Measurements from ENCODE around the gene ZNF334. TPM values are rescaled to one million over a fixed set of nuclear protein-coding genes. Genes with fewer than 3 reads are reported as not detected.
A peak's percentile ranks its signal among the peaks of the same experiment; 100 is the strongest.

The ZNF334 gene
- 12.6 and 19.7 TPM in 2 replicates for total RNA-seq (ENCODE audit: low replicate concordance)
- long read RNA-seq, transcript ZNF334-201 (5 exons, 3,890 nt) = major isoform, 10 of 28 reads
- long read RNA-seq, partial matches to known transcripts = 5 of 28 reads
- long read RNA-seq, other reads (novel, unspliced or antisense) = 13 of 28 reads

- H3K36me3 Mint-ChIP-seq = peaks cover 35% of the 10 kb centered on the region
- peak within 1 kb of the TSS; percentile 95 for H3K4me3 Mint-ChIP-seq
- TF ChIP-seq CTCF (conservative IDR thresholded peaks at IDR 0.05) = no peak
- H3K4me1 Mint-ChIP-seq (ENCODE audit: unreplicated experiment) = no peaks in the 10 kb centered on the region
- peak; percentile 76 for DNase-seq (ENCODE audit: extremely low spot score, unreplicated experiment)
- peaks cover 12% of the 10 kb centered on the region for H3K27me3 Mint-ChIP-seq
- H3K9me3 Mint-ChIP-seq = peaks cover 9% of the 10 kb centered on the region
- H3K27ac Mint-ChIP-seq = peak within 1 kb of the TSS; percentile 76
Measured at GRCh38 chr20:46512943-46513844, at the start of gene ZNF334. TSS of gene ZNF334 (minus strand) at chr20:46513559. CDS start at chr20:46512102, 1,457 bp downstream.

- no peaks in the 10 kb centered on the region for H3K9me3 Mint-ChIP-seq
- H3K27ac Mint-ChIP-seq = no peak overlapping the region
- H3K4me3 Mint-ChIP-seq = no peak overlapping the region
- H3K36me3 Mint-ChIP-seq = no peaks in the 10 kb centered on the region
- no peak for DNase-seq (ENCODE audit: extremely low spot score, unreplicated experiment)
- TF ChIP-seq CTCF (conservative IDR thresholded peaks at IDR 0.05) = peak; percentile 96
- H3K27me3 Mint-ChIP-seq = no peaks in the 10 kb centered on the region
- H3K4me1 Mint-ChIP-seq (ENCODE audit: unreplicated experiment) = no peaks in the 10 kb centered on the region
Measured at GRCh38 chr20:46562373-46563169, 49.2 kb upstream of the ZNF334 start.

- Mint-ChIP-seq H3K27ac (no peak overlapping the region), H3K4me1 (ENCODE audit: unreplicated experiment) (no peaks in the 10 kb centered on the region), H3K9me3 (no peaks in the 10 kb centered on the region), H3K4me3 (no peak overlapping the region), H3K27me3 (no peaks in the 10 kb centered on the region), H3K36me3 (no peaks in the 10 kb centered on the region)
- TF ChIP-seq CTCF (conservative IDR thresholded peaks at IDR 0.05) = no peak
- no peak for DNase-seq (ENCODE audit: extremely low spot score, unreplicated experiment)
Measured at GRCh38 chr20:46562009-46562372, 48.6 kb upstream of the ZNF334 start.

GRCh38 chr20:46559685-46560440 is 46.5 kb upstream of the ZNF334 start:
- no peak overlapping the region for H3K27ac Mint-ChIP-seq
- no peaks in the 10 kb centered on the region for H3K4me1 Mint-ChIP-seq (ENCODE audit: unreplicated experiment)
- no peak overlapping the region for H3K4me3 Mint-ChIP-seq
- no peaks in the 10 kb centered on the region for H3K36me3 Mint-ChIP-seq
- DNase-seq (ENCODE audit: extremely low spot score, unreplicated experiment) = no peak
- peaks cover 4% of the 10 kb centered on the region for H3K27me3 Mint-ChIP-seq
- no peaks in the 10 kb centered on the region for H3K9me3 Mint-ChIP-seq
- peak; percentile 14 for TF ChIP-seq CTCF (conservative IDR thresholded peaks at IDR 0.05)

- no peak overlapping the region for H3K27ac Mint-ChIP-seq
- no peaks in the 10 kb centered on the region for H3K4me1 Mint-ChIP-seq (ENCODE audit: unreplicated experiment)
- no peak for DNase-seq (ENCODE audit: extremely low spot score, unreplicated experiment)
- H3K4me3 Mint-ChIP-seq = no peak overlapping the region
- H3K27me3 Mint-ChIP-seq = peaks cover 4% of the 10 kb centered on the region
- no peaks in the 10 kb centered on the region for H3K9me3 Mint-ChIP-seq
- no peaks in the 10 kb centered on the region for H3K36me3 Mint-ChIP-seq
- TF ChIP-seq CTCF (conservative IDR thresholded peaks at IDR 0.05) = no peak
Measured at GRCh38 chr20:46559001-46559400, 45.6 kb upstream of the ZNF334 start.

Data from type B pancreatic cell (in vitro differentiated cells).